ENCODE data around the gene INAFM1.
"Not testable (repeated sequence)": the region's sequence is repeated elsewhere in the genome, so short reads cannot be mapped to it uniquely, and the experiment has no call there.

INAFM1 gene

GRCh38 chr19:47240996-47241918, 33.4 kb upstream of the INAFM1 start:
- peak; percentile 57 to 72 for DNase-seq (ENCODE audit: low read depth in 2 of 2)

GRCh38 chr19:47241919-47242577, 32.6 kb upstream of the INAFM1 start:
- no peak for DNase-seq (ENCODE audit: low read depth in 2 of 2)

GRCh38 chr19:47243364-47243775, 31.3 kb upstream of the INAFM1 start:
- no peak for DNase-seq (ENCODE audit: low read depth in 2 of 2)

GRCh38 chr19:47243776-47244547, 30.7 kb upstream of the INAFM1 start:
- peak; percentile 79 to 87 for DNase-seq (ENCODE audit: low read depth in 2 of 2)

GRCh38 chr19:47247308-47247990, 27.2 kb upstream of the INAFM1 start:
- peak; percentile 62 to 77 for DNase-seq (ENCODE audit: low read depth in 2 of 2)

- DNase-seq (ENCODE audit: low read depth in 2 of 2), result not testable (repeated sequence)
These were observed 21.7 kb upstream of the INAFM1 start for GRCh38 chr19:47253016-47253415.

DNA sequence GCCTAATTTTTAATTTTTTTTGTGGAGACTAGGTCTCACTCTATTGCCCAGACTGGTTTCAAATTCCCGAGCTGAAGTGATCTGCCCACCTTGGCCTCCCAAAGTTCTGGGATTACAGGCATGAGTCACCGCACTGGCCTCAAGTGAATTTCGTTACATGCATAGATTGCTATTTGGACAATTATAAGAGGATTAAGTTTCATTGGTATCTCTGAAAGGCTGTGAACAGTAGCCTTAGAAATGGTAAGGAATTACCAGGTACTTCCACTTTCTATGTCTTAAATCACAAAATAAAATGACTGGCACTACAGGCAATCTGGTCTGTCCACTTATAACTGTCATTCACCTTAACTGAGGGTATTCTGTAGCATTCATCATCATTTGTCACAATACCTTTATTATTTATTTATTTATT, 21.2 kb upstream of the INAFM1 start:
- no peak for DNase-seq (ENCODE audit: low read depth in 2 of 2)

GRCh38 chr19:47253970-47254369, 20.7 kb upstream of the INAFM1 start:
- no peak for DNase-seq (ENCODE audit: low read depth in 2 of 2)

- DNase-seq (ENCODE audit: low read depth in 2 of 2), result peak; percentile 89 to 90
These were observed 18.6 kb upstream of the INAFM1 start, which contains the start of gene CCDC9 for GRCh38 chr19:47255879-47256692. CCDC9 (plus strand) TSS chr19:47256525; CDS start chr19:47258401, 1,876 bp downstream.

GRCh38 chr19:47256693-47257410, 17.8 kb upstream of the INAFM1 start:
- peak; percentile 100 for DNase-seq (ENCODE audit: low read depth in 2 of 2)

GRCh38 chr19:47257411-47258169, 17.1 kb upstream of the INAFM1 start:
- DNase-seq (ENCODE audit: low read depth in 2 of 2), result no peak

GRCh38 chr19:47258434-47258833, 16.3 kb upstream of the INAFM1 start:
- no peak for DNase-seq (ENCODE audit: low read depth in 2 of 2)

DNA sequence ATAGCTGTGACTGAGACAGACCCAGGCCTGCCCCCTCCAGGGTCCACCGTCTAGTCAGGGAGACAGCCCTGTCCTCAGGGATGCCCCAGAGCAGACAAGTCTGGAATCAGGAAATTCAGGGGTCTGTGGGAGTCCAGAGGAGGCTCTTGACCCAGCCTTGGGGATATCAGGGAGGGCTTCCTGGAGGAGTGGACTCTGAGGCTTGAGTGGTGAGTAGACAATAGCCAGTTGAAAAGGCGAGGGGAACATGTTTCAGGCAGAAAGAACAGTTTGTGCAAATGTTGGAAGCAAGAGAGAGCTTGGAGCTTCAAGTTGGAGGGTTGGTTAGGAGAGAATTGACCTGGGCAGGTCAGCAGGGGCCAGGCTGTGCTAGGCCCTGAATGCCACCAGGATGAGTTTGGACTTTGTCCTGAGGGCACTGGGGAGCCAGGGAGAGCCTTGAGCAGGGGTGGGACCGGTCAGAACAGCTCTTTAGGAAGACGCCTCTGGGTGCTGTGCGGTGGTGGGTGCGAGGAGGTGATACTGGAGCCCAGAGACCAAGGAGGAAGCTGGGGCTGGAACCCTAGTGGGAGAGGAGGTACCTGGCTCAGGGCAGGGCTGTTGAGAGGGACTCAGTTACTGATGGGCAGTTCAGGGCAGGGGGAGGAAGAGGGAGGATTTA, 15.7 kb upstream of the INAFM1 start:
- no peak for DNase-seq (ENCODE audit: low read depth in 2 of 2)

- DNase-seq (ENCODE audit: low read depth in 2 of 2), result no peak
These were observed 14.2 kb upstream of the INAFM1 start for GRCh38 chr19:47260476-47260875.

DNA sequence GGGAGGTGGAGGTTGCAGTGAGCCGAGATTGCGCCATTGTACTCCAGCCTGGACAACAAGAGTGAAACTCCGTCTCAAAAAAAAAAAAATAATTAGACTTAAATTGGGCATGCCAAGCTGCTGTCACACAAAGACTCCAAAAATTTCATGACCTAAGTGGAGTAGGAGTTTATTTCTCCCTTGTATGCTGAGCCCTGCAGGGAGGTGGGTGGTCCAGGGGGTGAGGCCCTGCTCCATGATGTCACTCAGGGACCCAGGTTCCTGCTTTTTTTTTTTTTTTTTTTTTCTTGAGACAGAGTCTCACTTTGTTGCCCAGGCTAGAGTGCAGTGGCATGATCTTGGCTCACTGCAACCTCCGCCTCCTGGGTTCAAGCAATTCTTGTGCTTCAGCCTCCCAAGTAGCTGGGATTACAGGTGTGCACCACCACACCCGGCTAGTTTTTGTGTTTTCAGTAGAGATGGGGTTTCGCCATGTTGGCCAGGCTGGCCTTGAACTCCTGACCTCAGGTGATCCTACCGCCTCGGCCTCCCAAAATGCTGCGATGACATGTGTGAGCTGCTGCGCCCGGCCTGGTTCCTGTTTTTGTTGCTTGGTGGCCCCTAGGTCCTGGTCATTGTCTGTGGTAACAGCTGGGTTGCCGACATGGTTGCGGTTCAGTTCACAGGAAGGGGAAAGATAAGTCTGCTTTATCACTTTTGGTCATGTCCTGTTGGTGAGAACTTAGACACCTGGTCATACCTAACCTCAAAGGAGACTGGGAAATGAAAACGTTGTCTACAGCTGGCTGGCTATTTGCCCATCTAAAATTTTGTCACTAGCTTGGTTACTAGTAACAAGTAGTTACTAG, 12.5 kb upstream of the INAFM1 start:
- not testable (repeated sequence) for DNase-seq (ENCODE audit: low read depth in 2 of 2)

DNA sequence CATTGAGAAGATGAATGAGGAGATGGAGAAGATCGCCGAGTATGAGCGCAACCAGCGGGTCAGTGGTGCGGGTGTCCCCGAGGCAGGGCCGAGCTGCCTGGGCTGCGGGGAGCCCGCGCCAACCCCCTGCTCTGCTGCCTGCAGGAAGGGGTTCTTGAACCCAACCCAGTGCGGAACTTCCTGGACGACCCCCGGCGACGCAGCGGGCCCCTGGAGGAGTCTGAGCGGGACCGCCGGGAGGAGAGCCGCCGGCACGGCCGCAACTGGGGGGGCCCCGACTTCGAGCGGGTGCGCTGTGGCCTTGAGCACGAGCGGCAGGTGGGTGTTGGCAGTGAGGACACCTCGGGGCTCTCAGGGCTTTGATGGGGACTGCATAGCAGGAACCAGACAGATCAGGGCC, 10.1 kb upstream of the INAFM1 start:
- DNase-seq (ENCODE audit: low read depth in 2 of 2), result no peak

DNA sequence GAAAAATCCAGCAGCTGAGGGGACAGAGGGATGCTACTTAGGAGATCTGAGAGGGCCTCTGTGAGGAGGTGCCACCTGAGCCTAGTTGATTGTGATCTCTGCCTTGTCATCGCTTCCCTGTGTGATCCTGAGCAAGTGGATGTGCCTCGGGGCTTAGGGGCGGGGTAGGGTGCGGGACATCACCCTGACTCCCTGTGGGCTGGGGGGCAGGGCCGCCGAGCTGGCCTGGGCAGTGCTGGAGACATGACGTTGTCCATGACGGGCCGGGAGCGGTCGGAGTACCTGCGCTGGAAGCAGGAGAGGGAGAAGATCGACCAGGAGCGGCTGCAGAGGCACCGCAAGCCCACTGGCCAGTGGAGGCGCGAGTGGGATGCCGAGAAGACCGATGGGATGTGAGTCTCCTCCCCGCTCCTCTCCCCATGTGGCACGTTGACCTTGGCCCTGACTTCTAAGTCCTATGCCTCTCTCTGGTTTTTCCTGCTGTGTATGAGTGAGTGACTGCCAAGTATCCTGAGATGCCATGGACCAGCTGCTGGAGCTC, 8.2 kb upstream of the INAFM1 start:
- no peak for DNase-seq (ENCODE audit: low read depth in 2 of 2)

Measured in stimulated activated CD4-positive, alpha-beta T cell treated with anti-CD3 and anti-CD28 coated beads, Interleukin-12 subunit alpha, Interleukin-12 subunit beta, amount 100 ng/mL, for 24 hours (primary cell).